Measurements from ENCODE around the gene ADIRF.

ADIRF gene

DNA sequence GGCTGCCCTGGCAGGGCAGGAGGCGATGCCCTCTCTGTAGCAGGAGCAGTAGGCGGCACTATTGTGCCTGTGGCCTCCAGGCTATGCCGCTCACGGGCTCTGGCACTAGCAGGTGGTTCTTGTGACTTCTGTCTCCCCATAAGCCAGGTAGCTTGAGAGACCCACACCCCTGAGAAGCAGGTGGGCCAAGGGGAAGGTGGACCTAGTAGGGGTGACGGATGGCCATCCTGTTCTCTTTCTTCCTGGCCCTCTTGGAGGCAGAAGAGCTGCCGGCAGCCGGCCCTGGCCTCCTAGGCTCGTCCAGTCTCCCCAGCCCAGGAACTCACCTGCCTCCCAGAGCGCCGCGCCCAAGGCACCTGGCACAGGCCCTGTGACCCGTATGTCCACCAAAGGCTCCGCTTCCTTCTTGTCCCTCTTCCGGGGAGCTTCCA, 26.3 kb upstream of the ADIRF start:
- DNase-seq (ENCODE audit: extremely low read depth, insufficient read length), result no peak
- no peak for TF ChIP-seq CTCF (IDR thresholded peaks at IDR 0.05; ENCODE audit: insufficient read depth, low read length, poor library complexity, severe bottlenecking)
- no peaks in the 10 kb centered on the region for H3K36me3 ChIP-seq (ENCODE audit: control insufficient read depth, insufficient read depth, low read length)
- H3K27me3 ChIP-seq (replicated peaks; ENCODE audit: control insufficient read depth, insufficient read depth, low read length), result no peaks in the 10 kb centered on the region
- H3K4me3 ChIP-seq (replicated peaks; ENCODE audit: low read depth, low read length), result no peak overlapping the region

- DNase-seq (ENCODE audit: extremely low read depth, insufficient read length), result no peak
- no peaks in the 10 kb centered on the region for H3K36me3 ChIP-seq (ENCODE audit: control insufficient read depth, insufficient read depth, low read length)
- TF ChIP-seq CTCF (IDR thresholded peaks at IDR 0.05; ENCODE audit: insufficient read depth, low read length, poor library complexity, severe bottlenecking), result no peak
- no peaks in the 10 kb centered on the region for H3K27me3 ChIP-seq (replicated peaks; ENCODE audit: control insufficient read depth, insufficient read depth, low read length)
- no peak overlapping the region for H3K4me3 ChIP-seq (replicated peaks; ENCODE audit: low read depth, low read length)
Observed at GRCh38 chr10:86942441-86943315, 25.6 kb upstream of the ADIRF start.

- no peaks in the 10 kb centered on the region for H3K27me3 ChIP-seq (replicated peaks; ENCODE audit: control insufficient read depth, insufficient read depth, low read length)
- no peak for DNase-seq (ENCODE audit: extremely low read depth, insufficient read length)
- H3K4me3 ChIP-seq (replicated peaks; ENCODE audit: low read depth, low read length), result no peak overlapping the region
- H3K36me3 ChIP-seq (ENCODE audit: control insufficient read depth, insufficient read depth, low read length), result no peaks in the 10 kb centered on the region
- TF ChIP-seq CTCF (IDR thresholded peaks at IDR 0.05; ENCODE audit: insufficient read depth, low read length, poor library complexity, severe bottlenecking), result no peak
Observed at GRCh38 chr10:86943316-86944030, 24.8 kb upstream of the ADIRF start.

DNA sequence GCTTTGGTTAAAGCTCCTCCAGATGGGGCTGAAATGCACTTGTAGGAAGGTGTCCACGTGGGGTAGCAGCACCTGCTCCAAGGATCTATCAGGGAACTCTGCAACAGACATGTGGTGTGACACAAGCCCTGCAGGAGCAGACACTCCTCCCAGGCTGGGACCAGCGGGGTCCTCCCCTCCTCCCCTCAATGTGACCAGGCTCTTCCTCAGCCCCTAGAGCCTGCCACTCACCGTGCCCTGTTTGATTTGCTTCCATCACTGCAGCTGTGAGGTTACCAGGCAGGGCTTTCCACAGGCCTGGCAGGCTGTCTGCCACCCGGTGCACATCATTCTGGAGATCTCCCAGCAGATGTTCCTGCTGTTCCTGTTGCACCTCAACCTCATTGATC, 24.3 kb upstream of the ADIRF start:
- no peak for DNase-seq (ENCODE audit: extremely low read depth, insufficient read length)
- no peaks in the 10 kb centered on the region for H3K36me3 ChIP-seq (ENCODE audit: control insufficient read depth, insufficient read depth, low read length)
- H3K4me3 ChIP-seq (replicated peaks; ENCODE audit: low read depth, low read length), result no peak overlapping the region
- no peak for TF ChIP-seq CTCF (IDR thresholded peaks at IDR 0.05; ENCODE audit: insufficient read depth, low read length, poor library complexity, severe bottlenecking)
- no peaks in the 10 kb centered on the region for H3K27me3 ChIP-seq (replicated peaks; ENCODE audit: control insufficient read depth, insufficient read depth, low read length)

- Histone ChIP-seq H3K4me3 (replicated peaks; ENCODE audit: low read depth, low read length) (no peak overlapping the region), H3K36me3 (ENCODE audit: control insufficient read depth, insufficient read depth, low read length) (no peaks in the 10 kb centered on the region), H3K27me3 (replicated peaks; ENCODE audit: control insufficient read depth, insufficient read depth, low read length) (no peaks in the 10 kb centered on the region)
- DNase-seq (ENCODE audit: extremely low read depth, insufficient read length), result no peak
- TF ChIP-seq CTCF (IDR thresholded peaks at IDR 0.05; ENCODE audit: insufficient read depth, low read length, poor library complexity, severe bottlenecking), result no peak
Observed at GRCh38 chr10:86944471-86944870, 23.8 kb upstream of the ADIRF start.

All from GM06990 (cell line).